HG03097 (cell line): ENCODE measurements around the gene WIPF1.
A peak's percentile ranks its signal among the peaks of the same experiment; 100 is the strongest.

ENCODE experiments used
- ATAC-seq: cut with Tn5 transposase; IDR thresholded peaks from one replicate; pipeline ENCODE4 v1.9.1; 2021; ENCODE audit not compliant: unreplicated experiment, low FRiP score

WIPF1 gene, protein sequence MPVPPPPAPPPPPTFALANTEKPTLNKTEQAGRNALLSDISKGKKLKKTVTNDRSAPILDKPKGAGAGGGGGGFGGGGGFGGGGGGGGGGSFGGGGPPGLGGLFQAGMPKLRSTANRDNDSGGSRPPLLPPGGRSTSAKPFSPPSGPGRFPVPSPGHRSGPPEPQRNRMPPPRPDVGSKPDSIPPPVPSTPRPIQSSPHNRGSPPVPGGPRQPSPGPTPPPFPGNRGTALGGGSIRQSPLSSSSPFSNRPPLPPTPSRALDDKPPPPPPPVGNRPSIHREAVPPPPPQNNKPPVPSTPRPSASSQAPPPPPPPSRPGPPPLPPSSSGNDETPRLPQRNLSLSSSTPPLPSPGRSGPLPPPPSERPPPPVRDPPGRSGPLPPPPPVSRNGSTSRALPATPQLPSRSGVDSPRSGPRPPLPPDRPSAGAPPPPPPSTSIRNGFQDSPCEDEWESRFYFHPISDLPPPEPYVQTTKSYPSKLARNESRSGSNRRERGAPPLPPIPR

DNA sequence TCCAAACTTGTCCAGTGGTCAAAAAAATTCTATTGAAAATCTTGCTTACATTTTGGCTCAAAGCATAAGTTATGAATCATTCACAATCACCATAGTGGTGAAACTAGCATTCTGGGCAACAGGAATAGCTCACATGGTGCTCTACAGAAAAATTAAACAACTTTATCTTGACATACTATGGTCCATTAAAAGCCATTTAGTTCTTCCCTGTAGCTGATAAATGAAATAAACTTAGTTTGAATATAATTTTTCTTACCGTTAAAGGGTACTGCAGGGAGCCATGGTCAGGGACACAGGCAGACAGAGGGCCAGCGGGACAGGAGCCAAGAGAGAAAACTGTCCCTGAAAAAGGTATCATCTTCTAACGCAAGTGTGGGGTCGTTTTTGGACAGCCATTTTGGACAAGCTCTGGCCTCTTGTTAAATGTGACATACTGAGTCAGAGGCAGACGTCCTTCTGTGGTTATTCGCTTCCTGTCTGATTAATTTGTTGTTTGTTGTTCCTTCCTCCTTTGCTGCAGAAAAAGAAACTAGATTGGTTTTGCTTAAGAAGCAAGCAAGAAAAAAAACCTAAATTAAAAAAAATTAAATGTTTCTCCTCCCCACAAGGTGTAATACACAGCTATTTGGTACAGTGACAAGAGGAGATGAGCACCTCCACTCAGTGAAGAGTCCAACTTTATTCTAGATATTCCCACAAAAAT, at the start of gene WIPF1:
WIPF1 (minus strand) TSS at position 460 of the 703 bp plus-strand sequence. CDS start 12,231 bp downstream, outside the sequence.
- ATAC-seq, result peak; percentile 38

DNA sequence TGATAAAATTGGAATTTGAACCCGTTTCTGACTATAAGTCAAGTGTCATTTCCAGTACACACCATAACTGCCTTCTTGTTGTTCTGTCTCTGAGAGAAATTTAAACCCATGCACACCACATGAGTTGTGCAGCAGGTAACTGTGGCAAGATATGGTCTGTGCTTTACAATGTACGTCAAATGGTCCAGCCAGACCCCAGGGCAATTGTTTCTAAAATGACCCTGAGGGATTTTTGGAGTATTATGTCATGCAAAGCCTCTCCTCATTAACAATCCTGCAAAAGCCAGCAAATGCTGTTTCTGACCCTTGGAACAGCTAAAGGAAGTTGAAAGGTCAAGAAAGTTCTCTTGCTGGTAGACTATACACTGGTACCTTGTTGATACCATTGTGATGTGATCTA, 47.7 kb upstream of the WIPF1 start:
- no peak for ATAC-seq

DNA sequence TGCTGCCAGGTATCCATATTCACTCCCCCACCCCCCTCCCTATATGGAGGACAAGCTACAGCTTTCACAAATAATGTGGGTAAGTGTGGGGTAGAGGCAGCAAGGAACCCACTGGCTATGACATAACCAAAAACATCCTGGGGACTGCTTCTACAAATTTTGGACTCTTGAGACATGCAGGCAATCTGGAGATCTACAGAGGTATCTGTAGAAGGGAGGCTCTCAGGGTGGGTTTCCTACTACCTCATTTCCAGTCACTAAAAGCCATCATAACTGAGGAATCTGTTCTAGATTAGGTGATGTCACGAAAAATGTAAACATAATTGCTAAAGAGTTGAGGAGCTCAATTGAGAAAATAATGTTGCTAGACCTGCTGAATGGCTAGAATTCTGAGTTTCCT, 46.8 kb upstream of the WIPF1 start:
- ATAC-seq, result no peak

GRCh38 chr2:174643356-174643755, 45.8 kb upstream of the WIPF1 start:
- ATAC-seq, result no peak

DNA sequence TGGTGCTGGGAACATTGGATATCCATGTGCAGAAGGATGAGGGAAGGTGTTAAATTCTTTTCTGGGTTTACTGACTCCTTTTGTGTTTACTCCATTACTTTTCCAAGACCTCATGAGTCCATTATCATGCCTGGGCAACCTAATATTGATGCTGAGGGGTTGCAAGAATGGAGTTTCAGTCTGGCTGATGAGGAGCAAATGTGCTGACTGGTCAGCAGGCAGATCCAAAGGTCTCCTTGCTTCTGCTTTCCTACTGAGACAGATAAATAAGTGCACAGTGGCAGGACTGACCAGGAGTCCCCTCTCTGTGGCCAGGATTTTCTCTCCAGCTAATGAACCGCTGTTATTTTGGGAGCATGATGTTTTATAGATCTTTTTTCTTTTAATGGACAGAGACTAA, 43.6 kb upstream of the WIPF1 start:
- ATAC-seq, result no peak

GRCh38 chr2:174636987-174637386, 39.4 kb upstream of the WIPF1 start:
- ATAC-seq, result no peak

DNA sequence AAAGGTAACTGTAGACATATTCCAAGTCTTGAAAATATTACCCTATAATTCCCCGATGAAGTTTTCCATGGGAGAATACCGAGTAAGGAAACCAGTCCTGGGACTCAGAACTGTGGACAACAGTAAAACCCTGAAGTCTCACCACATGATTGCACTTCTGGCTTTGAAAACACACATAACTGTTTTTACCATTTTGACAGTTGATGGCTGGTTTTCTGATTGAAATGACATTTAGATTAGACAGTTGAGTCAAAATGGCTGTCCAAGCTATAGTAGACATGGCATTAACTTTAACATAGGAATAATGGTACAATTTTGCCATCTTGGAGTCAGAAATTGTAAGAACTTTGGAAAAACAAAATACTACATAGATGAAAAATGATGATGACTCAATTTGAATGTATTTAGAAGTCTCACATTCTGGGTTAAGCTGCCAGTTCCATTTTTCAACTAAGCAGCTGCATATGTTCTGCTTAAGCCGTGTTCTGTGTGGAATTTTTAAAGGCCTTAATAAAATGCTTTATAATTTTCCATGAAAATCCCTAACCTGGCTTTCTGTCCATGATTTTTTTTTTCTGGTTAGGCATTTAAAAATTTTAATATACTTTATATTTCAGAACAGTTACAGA, 38.3 kb upstream of the WIPF1 start:
- ATAC-seq, result no peak

- no peak for ATAC-seq
Measured at GRCh38 chr2:174635015-174635593, 37.5 kb upstream of the WIPF1 start.

DNA sequence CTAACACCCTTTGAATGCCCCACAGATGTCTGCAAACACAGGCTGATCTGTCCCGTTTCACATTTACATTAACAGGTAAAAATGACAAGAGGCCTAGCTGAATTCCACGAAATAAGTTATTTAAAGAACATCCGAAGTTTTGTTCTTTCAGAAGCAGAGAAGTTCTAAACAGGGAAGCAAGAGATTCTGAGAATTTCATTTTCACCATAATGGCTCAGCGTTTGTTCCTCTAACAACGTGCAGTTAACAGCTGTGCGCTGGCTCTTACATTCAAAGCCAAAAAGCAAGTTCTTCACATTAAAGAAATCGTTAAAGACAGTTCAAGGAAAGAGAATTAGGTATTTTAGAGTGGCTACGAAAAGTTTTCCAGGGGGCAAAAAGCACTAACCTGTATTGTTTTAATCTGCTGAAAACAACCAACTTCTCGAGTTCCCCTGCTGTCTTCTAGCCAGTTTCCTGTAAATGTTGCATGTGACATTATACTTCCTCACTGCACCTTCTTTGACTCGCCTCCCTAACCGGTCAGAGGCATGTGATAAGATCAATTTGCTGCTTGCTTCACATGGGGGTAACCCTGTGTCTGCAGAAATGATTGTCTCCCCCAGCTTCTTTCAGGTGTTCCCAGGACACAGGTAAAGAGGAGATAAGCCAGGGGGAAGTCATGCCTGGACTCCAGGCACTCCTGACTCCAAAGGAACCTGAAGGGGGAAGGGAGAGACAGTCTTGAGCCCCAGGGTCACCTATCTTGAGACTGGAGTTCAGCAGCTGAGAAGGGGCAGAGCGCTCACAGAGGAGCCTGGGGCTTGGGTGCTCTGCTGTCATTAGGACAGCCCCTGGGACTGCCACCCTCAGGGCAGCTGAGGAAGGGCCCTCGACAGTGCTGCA, 36.8 kb upstream of the WIPF1 start:
- ATAC-seq, result peak; percentile 70

GRCh38 chr2:174633623-174633930, 36.0 kb upstream of the WIPF1 start:
- ATAC-seq, result no peak

DNA sequence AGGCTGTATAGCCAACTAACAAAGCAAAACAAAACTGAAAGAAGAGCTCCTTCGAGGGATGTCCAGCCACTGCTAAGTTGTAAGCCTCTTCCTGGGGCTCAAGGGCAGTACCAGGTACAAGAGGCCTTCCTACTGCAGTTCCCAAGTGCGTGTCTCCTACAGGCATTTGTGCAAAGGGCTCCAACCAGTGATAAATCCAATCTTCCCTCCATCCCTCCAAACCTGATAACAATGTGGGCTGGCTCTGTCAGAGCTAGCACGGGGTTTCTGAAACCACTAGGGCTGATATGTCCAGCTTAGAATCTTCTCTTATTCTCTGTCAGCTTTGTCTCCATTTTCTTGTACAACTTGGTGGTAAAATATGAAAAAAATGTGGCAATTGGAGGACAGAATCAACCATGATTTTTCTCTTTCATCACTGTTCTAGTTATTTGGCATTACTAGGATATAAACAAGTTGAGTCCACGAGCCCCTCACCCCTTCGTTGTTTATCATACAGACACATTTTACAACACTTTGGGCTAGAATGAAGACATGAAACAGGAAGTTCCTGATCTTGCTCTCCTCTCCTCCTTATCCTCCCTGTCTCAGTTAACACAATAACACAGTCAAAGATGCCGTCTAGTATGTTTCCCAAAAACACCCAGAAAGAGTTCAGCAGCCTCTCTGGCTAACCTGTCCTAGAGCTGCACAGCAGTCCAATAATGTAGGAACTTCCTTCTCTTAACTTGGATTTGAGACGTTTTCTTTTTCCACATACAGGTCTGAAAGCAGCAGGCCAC, 35.4 kb upstream of the WIPF1 start:
- ATAC-seq, result no peak

- no peak for ATAC-seq
Measured at GRCh38 chr2:174631009-174631981, 33.7 kb upstream of the WIPF1 start.

DNA sequence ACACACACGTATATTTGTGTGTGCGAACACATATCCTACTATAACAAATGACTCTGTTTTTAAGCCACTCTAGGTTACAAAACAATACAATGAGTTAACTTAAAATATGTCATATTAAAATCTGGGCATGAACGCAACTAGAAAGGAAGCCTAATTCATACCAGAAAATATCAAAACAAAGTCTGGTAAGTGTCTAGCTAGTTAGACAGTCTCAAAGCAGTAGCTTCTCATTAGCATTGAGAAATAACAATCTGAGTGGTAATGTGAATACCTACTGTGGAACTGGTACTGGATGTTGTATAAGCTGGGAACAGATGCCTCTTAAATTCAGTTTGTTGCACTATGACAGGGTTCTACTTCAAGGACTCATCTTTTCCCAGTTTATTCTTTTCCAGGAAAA, 32.5 kb upstream of the WIPF1 start:
- no peak for ATAC-seq

DNA sequence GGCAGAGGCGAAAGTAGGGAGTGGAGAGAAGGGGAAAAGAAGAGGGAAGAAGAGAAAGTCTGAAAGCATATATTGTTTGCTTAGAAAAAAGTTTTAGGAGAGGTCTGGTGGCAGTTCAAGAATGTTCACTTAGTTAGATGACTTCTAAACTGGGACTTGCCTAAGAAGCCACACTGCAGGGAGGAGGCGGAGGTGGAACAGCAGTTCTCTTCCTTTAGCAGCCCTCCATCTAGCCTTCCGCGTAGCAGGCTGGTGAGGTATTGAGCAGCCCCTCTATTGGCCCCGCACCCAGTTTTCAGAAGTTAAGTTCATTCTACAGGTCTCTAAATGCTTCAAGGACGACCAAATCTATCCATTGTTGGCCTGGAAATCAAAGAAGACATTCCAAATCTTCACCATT, 31.9 kb upstream of the WIPF1 start:
- ATAC-seq, result no peak

DNA sequence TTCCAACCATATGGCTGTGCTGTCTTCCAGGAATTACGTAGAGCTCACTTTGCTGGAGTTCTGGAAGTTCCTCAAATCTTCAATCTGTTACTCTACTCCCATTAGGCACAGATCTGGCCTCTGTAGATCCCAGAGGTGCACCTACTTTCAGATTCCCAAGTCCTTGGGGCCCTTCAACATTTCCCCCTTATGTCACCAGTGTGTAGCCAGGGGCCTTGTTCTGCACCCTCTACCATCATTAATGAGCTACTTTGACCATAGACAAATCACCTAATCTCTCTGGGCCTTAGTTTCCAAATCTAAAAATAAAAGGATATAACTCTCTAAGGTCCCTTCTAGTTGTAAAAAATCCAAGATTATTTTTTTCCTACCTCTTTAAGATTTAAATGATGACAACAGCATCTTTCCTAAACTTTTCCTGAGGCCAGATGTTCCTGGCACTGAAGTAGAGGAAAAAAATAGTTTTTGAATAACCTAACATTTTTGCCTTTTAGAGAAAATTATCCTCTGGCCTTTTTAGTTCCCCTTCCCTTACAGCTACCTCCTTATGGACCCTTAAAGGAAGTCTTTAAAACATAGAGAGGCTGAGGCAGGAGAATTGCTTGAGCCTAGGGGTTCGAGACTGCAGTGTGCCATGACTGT, 31.0 kb upstream of the WIPF1 start:
- ATAC-seq, result no peak

GRCh38 chr2:174627216-174627615, 29.6 kb upstream of the WIPF1 start:
- no peak for ATAC-seq

GRCh38 chr2:174624895-174625430, 27.4 kb upstream of the WIPF1 start:
- ATAC-seq, result no peak

GRCh38 chr2:174623690-174624089, 26.1 kb upstream of the WIPF1 start:
- peak; percentile 56 for ATAC-seq
